Prostate gland (tissue), 2 donors: ENCODE results near the gene KEAP1.

ENCODE experiments used
- CTCF ChIP-seq, 4 experiments: fragments of 200-600 bp in 2 of 4; fragments of 450-650 bp in 2 of 4; sonication (generic) in 2 of 4; IDR thresholded peaks; 1 replicate in 3 of 4; 2 replicates in 1 of 4; pipeline ENCODE4 v1.5.1; 2016 to 2019; ENCODE audit warnings: antibody characterized with exemption in 4 of 4, mild to moderate bottlenecking in 2 of 4, moderate library complexity in 2 of 4
- POLR2AphosphoS5 ChIP-seq: sonication (generic); formaldehyde crosslinking; IDR thresholded peaks from one replicate; pipeline ENCODE4 v1.6.1; 2017; ENCODE audit warnings: antibody characterized with exemption

- TF ChIP-seq CTCF (IDR thresholded peaks at IDR 0.05) (no peak), POLR2AphosphoS5 (no peak)
These were observed 13.6 kb upstream of the KEAP1 start for GRCh38 chr19:10516671-10517286.
